ENCODE measurements around the gene C10orf95. TPM values are rescaled to one million over a fixed set of nuclear protein-coding genes. Genes with fewer than 3 reads are reported as not detected.

Gene C10orf95
- total RNA-seq, 4 donors from 2014 or later = 1.0 TPM; not detected in 3

DNA sequence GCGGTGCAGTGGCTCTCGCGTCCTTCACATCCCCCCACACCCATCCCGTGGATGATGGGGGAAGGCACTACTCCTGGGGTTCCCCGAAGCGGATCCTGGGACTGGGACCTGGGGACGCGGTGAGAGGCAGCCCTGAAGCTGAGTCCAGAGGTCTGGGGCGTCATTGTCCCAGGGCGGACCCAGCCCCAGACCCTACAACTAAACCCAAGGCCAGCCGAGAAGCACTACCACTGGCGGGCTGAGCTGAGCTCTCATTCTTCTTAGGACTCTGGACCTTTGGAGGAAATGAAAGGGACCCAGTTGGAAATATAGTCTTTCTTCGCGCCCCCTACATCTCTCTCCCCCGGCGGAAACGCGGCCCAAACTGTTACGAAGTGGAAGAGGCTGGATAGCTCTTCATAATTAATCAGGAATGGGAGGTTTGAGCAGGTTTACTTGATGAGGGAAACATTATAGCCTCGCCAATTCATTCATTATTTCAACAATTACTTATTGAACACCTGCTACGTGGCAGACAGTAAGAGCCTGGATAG is 31.1 kb downstream of the C10orf95 start:
- intact Hi-C loops (cut with DNase I) = no loop called here
- peaks cover 6 to 24% (median 19%) of the 10 kb centered on the region in 4 donors for H3K36me3 ChIP-seq
- peak overlapping the region; percentile 71 to 86 (median 83) for H3K4me3 ChIP-seq
- H3K4me1 ChIP-seq = peaks cover 32 to 46% (median 44%) of the 10 kb centered on the region in 4 donors
- peak overlapping the region; percentile 84 to 91 (median 90) for H3K27ac ChIP-seq (replicated peaks in 1 of 4)
- H3K9me3 ChIP-seq = no peaks in the 10 kb centered on the region
- peaks cover 0 to 38% (median 12%) of the 10 kb centered on the region in 4 donors for H3K27me3 ChIP-seq
- no peak for DNase-seq (ENCODE audit: extremely low spot score)
- WGBS = 2% methylated on average over 12 of the region's 21 CpGs
- TF ChIP-seq, protein P1, sequence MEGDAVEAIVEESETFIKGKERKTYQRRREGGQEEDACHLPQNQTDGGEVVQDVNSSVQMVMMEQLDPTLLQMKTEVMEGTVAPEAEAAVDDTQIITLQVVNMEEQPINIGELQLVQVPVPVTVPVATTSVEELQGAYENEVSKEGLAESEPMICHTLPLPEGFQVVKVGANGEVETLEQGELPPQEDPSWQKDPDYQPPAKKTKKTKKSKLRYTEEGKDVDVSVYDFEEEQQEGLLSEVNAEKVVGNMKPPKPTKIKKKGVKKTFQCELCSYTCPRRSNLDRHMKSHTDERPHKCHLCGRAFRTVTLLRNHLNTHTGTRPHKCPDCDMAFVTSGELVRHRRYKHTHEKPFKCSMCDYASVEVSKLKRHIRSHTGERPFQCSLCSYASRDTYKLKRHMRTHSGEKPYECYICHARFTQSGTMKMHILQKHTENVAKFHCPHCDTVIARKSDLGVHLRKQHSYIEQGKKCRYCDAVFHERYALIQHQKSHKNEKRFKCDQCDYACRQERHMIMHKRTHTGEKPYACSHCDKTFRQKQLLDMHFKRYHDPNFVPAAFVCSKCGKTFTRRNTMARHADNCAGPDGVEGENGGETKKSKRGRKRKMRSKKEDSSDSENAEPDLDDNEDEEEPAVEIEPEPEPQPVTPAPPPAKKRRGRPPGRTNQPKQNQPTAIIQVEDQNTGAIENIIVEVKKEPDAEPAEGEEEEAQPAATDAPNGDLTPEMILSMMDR (IDR thresholded peaks at IDR 0.05) = no peak
- no peak for TF ChIP-seq POLR2A (IDR thresholded peaks at IDR 0.05; ENCODE audit: low read depth)
- no peak for TF ChIP-seq EP300 (IDR thresholded peaks at IDR 0.05)
- TF ChIP-seq POLR2AphosphoS5 (IDR thresholded peaks at IDR 0.05) = no peak

DNA sequence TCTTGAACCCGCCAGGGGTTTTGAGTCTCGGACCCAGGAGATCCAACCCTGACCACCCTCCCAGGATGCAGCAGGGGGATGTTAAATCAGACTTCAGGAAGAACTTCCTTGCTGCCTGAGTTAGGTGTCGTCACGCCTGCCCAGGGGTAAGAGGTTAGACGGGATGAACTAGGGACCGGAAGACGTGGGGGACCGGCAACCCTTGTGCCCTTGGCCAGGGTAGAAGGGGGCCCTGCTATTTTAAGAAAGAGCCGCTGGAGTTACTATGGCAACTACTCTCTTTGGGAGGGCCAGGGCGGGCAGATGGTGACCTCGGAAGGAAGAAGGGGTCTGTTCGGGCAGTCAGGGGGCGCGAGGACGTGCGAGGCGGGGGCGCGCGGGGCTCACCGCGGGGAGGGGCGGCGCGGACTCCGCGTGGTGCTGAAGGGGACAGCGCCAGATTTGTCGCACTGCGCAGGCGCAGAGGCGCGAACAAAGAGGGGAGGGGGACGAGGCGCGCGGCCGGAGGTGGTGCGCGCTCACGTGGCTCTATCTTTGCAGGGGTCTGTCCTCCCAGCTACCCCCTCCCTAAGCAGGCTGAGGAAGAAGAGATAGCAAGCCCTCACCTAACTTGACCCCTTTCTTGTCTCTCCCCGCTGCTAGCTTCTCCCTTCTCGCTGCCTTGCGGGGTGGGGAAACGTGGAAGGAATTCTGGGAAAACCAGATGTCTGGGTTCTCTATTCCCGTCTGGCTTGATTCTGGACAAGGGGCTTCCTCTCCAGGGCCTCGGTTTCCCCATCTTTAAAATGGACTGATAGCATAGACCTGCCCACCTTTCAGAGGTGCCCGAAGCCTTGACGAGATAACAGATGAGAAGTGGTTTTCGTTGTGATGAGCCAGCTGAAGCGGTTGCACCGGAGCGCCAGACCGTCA is 31.8 kb downstream of the C10orf95 start:
- H3K4me3 ChIP-seq = peak overlapping the region; percentile 71 to 86 (median 83)
- H3K27ac ChIP-seq (replicated peaks in 1 of 4) = peak overlapping the region; percentile 84 to 91 (median 90)
- TF ChIP-seq POLR2A (IDR thresholded peaks at IDR 0.05; ENCODE audit: low read depth) = no peak
- peak in 1 of 2 donors; percentile 54 for TF ChIP-seq POLR2AphosphoS5 (IDR thresholded peaks at IDR 0.05)
- no peak for DNase-seq (ENCODE audit: extremely low spot score)
- H3K36me3 ChIP-seq = peaks cover 5 to 17% (median 16%) of the 10 kb centered on the region in 4 donors
- intact Hi-C loops (cut with DNase I) = no loop called here
- no peaks in the 10 kb centered on the region for H3K9me3 ChIP-seq
- peaks cover 0 to 45% (median 16%) of the 10 kb centered on the region in 4 donors for H3K27me3 ChIP-seq
- H3K4me1 ChIP-seq = peaks cover 32 to 46% (median 44%) of the 10 kb centered on the region in 4 donors
- 2% methylated on average over 35 of the region's 54 CpGs for WGBS

DNA sequence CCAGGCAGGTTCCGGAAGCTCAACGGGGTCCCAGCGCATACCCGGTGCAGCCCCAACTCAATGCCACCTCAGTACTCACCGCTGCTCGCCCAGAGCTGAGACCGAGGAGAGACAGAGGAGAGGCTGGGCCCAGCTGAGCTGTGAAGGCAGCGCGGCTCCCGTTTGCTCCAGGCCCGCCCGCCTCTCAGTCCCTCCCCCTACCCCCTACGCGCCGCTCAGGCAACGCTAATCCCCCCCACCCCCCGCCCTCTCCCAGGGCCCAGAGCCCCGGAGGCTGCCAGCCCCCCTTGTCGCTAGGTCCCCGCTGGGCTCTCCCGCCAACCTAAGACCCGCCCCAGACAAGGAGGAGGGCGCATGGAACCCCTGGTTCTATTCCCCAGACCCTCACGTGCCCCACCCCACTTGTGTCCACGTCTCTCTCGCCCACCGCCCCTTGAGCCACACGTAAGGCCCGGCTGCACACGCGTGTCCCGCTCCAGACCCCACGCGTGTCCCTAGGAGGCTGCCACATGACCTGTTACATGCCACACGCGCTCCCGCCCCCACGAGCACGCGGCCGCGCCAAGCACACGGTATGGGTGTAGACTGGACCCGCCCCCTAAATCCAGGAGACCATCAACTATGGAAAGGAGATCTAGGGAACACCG is 32.6 kb downstream of the C10orf95 start, which contains the start of gene PSD:
Gene PSD, minus strand, starts transcription at position 164 of the 647 bp plus-strand sequence. CDS start 1,747 bp downstream, outside the sequence.
- intact Hi-C loops (cut with DNase I) = no loop called here
- no peaks in the 10 kb centered on the region for H3K9me3 ChIP-seq
- H3K27ac ChIP-seq (replicated peaks in 1 of 4) = no peak within 1 kb of the TSS
- 3% methylated on average over 20 of the region's 45 CpGs for WGBS
- DNase-seq (ENCODE audit: extremely low spot score) = no peak
- H3K36me3 ChIP-seq = peaks cover 0 to 10% (median 8%) of the 10 kb centered on the region in 4 donors
- H3K4me3 ChIP-seq = peak within 1 kb of the TSS; percentile 71 to 86 (median 83)
- TF ChIP-seq EP300 (IDR thresholded peaks at IDR 0.05) (no peak), POLR2AphosphoS5 (IDR thresholded peaks at IDR 0.05) (no peak), POLR2A (IDR thresholded peaks at IDR 0.05; ENCODE audit: low read depth) (no peak)
- TF ChIP-seq, protein P1 (IDR thresholded peaks at IDR 0.05) = no peak
- peaks cover 0 to 53% (median 20%) of the 10 kb centered on the region in 4 donors for H3K27me3 ChIP-seq
- H3K4me1 ChIP-seq = peaks cover 32 to 46% (median 43%) of the 10 kb centered on the region in 4 donors

DNA sequence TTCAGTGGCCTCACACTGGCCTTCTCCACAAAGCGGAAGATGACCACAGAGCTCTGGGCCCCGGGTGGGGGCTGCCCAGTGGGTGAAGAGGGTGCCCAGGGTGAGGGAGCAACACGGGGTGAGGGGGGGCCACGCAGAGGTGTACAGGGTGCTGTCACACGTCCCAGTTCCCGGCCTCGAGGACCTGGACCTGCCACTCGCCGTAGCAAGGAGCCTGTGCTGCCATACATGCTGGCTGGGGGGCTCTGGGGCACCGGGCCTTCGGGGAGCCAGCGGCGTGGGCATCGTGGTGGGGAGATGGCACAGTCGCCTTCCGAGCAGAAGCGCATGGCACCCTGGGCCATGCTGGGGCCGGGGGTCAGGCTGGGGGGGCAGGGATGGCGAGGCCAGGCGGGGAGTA is 34.6 kb downstream of the C10orf95 start:
- TF ChIP-seq, protein P1 (IDR thresholded peaks at IDR 0.05) = no peak
- TF ChIP-seq POLR2A (IDR thresholded peaks at IDR 0.05; ENCODE audit: low read depth) (no peak), EP300 (IDR thresholded peaks at IDR 0.05) (no peak), POLR2AphosphoS5 (IDR thresholded peaks at IDR 0.05) (no peak)
- Histone ChIP-seq H3K27ac (replicated peaks in 1 of 4) (no peak overlapping the region), H3K36me3 (no peaks in the 10 kb centered on the region), H3K9me3 (no peaks in the 10 kb centered on the region), H3K27me3 (peaks cover 0 to 73% (median 24%) of the 10 kb centered on the region in 4 donors), H3K4me3 (no peak overlapping the region), H3K4me1 (peaks cover 17 to 25% (median 22%) of the 10 kb centered on the region in 4 donors)
- DNase-seq (ENCODE audit: extremely low spot score) = no peak
- intact Hi-C loops (cut with DNase I) = no loop called here
- 85% methylated on average over 20 of the region's 20 CpGs for WGBS

All from esophagus muscularis mucosa (tissue), 4 donors.